H1 (cell line): ENCODE measurements around the gene TRIP11. TPM values are rescaled to one million over a fixed set of nuclear protein-coding genes. Genes with fewer than 3 reads are reported as not detected.

Source experiments
- CTCF ChIA-PET: fragments of 300-600 bp; sonication (Branson Sonifier 250); formaldehyde crosslinking; loops from one replicate; lab custom pipeline; 2021; ENCODE audit not compliant: partially characterized antibody; lab: Charles Lee
- POLR2A ChIA-PET: fragments of 300-600 bp; sonication (Branson Sonifier 250); formaldehyde crosslinking; loops from one replicate; lab custom pipeline; 2021; ENCODE audit warnings: inconsistent platforms; ENCODE audit not compliant: partially characterized antibody; lab: Charles Lee
- DNase-seq, 2 experiments: peaks; one replicate each; pipeline versions ENCODE4 v3.0.0 to v3.0.0-alpha.2; 2010 to 2022; ENCODE audit warnings: low spot score in 2 of 2, low read depth in 1 of 2, mixed read lengths in 1 of 2
- FAIRE-seq: peaks from 2 replicates; lab custom pipeline; 2011; peaks lifted over from hg19 to GRCh38; lab: Jason Lieb, UNC
- H2AFZ ChIP-seq: 2 replicates; pipeline ENCODE4 v1.8.1; 2012; ENCODE audit warnings: low read length, inconsistent platforms
- H2AK5ac ChIP-seq: 2 replicates; pipeline ENCODE4 v1.6.1; 2013; ENCODE audit warnings: low read depth, low read length
- H2BK120ac ChIP-seq: replicated peaks from 2 replicates; pipeline ENCODE3; 2013; ENCODE audit warnings: low read depth, low read length, inconsistent platforms
- H2BK12ac ChIP-seq: 2 replicates; pipeline ENCODE4 v1.6.1; 2013; ENCODE audit warnings: low read depth, low read length
- H2BK15ac ChIP-seq: 2 replicates; pipeline ENCODE4 v1.6.1; 2013; ENCODE audit warnings: low read length
- H2BK20ac ChIP-seq: 2 replicates; pipeline ENCODE4 v1.6.1; 2013; ENCODE audit warnings: low read length
- H2BK5ac ChIP-seq: 2 replicates; pipeline ENCODE4 v1.6.1; 2013; ENCODE audit warnings: low read depth, low read length
- H3K14ac ChIP-seq: 2 replicates; pipeline ENCODE4 v1.6.1; 2013; ENCODE audit warnings: inconsistent platforms; ENCODE audit not compliant: insufficient read length
- H3K18ac ChIP-seq: 2 replicates; pipeline ENCODE4 v1.6.1; 2013; ENCODE audit warnings: low read length; ENCODE audit errors: extremely low read depth
- H3K23ac ChIP-seq: 2 replicates; pipeline ENCODE4 v1.6.1; 2013; ENCODE audit warnings: inconsistent platforms; ENCODE audit not compliant: insufficient read length
- H3K23me2 ChIP-seq: 2 replicates; pipeline ENCODE4 v1.6.1; 2013; ENCODE audit warnings: low read depth, low read length
- H3K27ac ChIP-seq: 2 replicates; pipeline ENCODE4 v1.6.1; 2011; ENCODE audit warnings: low read depth, low read length, inconsistent platforms
- H3K27me3 ChIP-seq, 4 experiments: replicated peaks in 1 of 4; 1 replicate in 1 of 4; 2 replicates in 3 of 4; pipeline versions ENCODE4 v1.6.1 to v1.8.1; 2011 to 2013; ENCODE audit warnings: low read length in 3 of 4, mild to moderate bottlenecking in 3 of 4, inconsistent platforms in 2 of 4, mixed read lengths in 2 of 4, moderate library complexity in 1 of 4; ENCODE audit not compliant: control insufficient read depth in 3 of 4, insufficient read depth in 3 of 4; ENCODE audit errors: extremely low read depth in 1 of 4
- H3K36me3 ChIP-seq, 4 experiments: 2 replicates each; pipeline versions ENCODE4 v1.6.1 to v1.8.1; 2011 to 2013; ENCODE audit warnings: mild to moderate bottlenecking in 4 of 4, low read length in 3 of 4, moderate library complexity in 2 of 4, control low read depth in 1 of 4, inconsistent platforms in 1 of 4; ENCODE audit not compliant: insufficient read depth in 4 of 4, control insufficient read depth in 2 of 4
- H3K4ac ChIP-seq: replicated peaks from 2 replicates; pipeline ENCODE3; 2013; ENCODE audit warnings: low read length, low read depth, mixed read lengths, inconsistent platforms; ENCODE audit not compliant: insufficient read length
- H3K4me1 ChIP-seq, 4 experiments: replicated peaks in 1 of 4; 1 replicate in 1 of 4; 2 replicates in 3 of 4; pipeline versions ENCODE4 v1.6.1 to v1.8.1; 2011 to 2013; ENCODE audit warnings: low read length in 3 of 4, inconsistent platforms in 2 of 4, mixed read lengths in 1 of 4; ENCODE audit not compliant: insufficient read depth in 4 of 4, control insufficient read depth in 3 of 4
- H3K4me2 ChIP-seq, 2 experiments: 2 replicates each; pipeline versions ENCODE4 v1.6.1 to v1.8.1; 2011 to 2013; ENCODE audit warnings: low read depth in 2 of 2, low read length in 2 of 2, control low read depth in 1 of 2, inconsistent platforms in 1 of 2, mild to moderate bottlenecking in 1 of 2; ENCODE audit not compliant: insufficient read depth in 1 of 2
- H3K4me3 ChIP-seq, 4 experiments: fragments of 200-600, 300-600 bp in 1 of 4; sonication (generic), shearing (Covaris generic), sonication (Bioruptor Twin) in 1 of 4; 2 replicates each; pipeline versions ENCODE4 v1.5.1 to v1.8.1; 2011 to 2016; ENCODE audit warnings: low read length in 4 of 4, low read depth in 3 of 4, control low read depth in 2 of 4, inconsistent platforms in 2 of 4, mild to moderate bottlenecking in 2 of 4, mixed read lengths in 1 of 4, moderate library complexity in 1 of 4; ENCODE audit not compliant: insufficient read depth in 2 of 4; ENCODE audit errors: extremely low read depth in 1 of 4
- H3K56ac ChIP-seq: replicated peaks from 2 replicates; pipeline ENCODE3; 2013; ENCODE audit warnings: low read depth, mild to moderate bottlenecking, mixed read lengths, low read length, inconsistent platforms; ENCODE audit not compliant: insufficient read length
- H3K79me1 ChIP-seq: 2 replicates; pipeline ENCODE4 v1.6.1; 2013; ENCODE audit warnings: low read depth, low read length, control low read depth
- H3K79me2 ChIP-seq, 2 experiments: 2 replicates each; pipeline versions ENCODE4 v1.6.1 to v1.8.1; 2012 to 2013; ENCODE audit warnings: low read length in 2 of 2, mild to moderate bottlenecking in 2 of 2, inconsistent platforms in 1 of 2; ENCODE audit not compliant: insufficient read depth in 2 of 2, control insufficient read depth in 1 of 2
- H3K9ac ChIP-seq, 4 experiments: replicated peaks in 1 of 4; 1 replicate in 1 of 4; 2 replicates in 3 of 4; pipeline versions ENCODE4 v1.6.1 to v1.8.1; 2011 to 2013; ENCODE audit warnings: low read depth in 3 of 4, low read length in 3 of 4, control low read depth in 2 of 4, mild to moderate bottlenecking in 2 of 4, moderate library complexity in 2 of 4, inconsistent platforms in 1 of 4; ENCODE audit errors: extremely low read depth in 1 of 4
- H3K9me3 ChIP-seq, 2 experiments: 2 replicates each; pipeline versions ENCODE4 v1.6.1 to v1.8.1; 2012 to 2013; ENCODE audit warnings: mild to moderate bottlenecking in 2 of 2, moderate library complexity in 2 of 2, control low read depth in 1 of 2, inconsistent platforms in 1 of 2, low read depth in 1 of 2, low read length in 1 of 2, mixed read lengths in 1 of 2; ENCODE audit not compliant: insufficient read depth in 2 of 2
- H4K20me1 ChIP-seq, 2 experiments: replicated peaks in 1 of 2; 2 replicates each; pipeline versions ENCODE3 to v1.8.1; 2011 to 2013; ENCODE audit warnings: inconsistent platforms in 2 of 2, low read length in 2 of 2, mild to moderate bottlenecking in 1 of 2; ENCODE audit not compliant: insufficient read depth in 2 of 2, control insufficient read depth in 1 of 2
- H4K5ac ChIP-seq: 2 replicates; pipeline ENCODE4 v1.6.1; 2013; ENCODE audit warnings: low read length, low read depth, mixed read lengths, inconsistent platforms; ENCODE audit not compliant: insufficient read length
- H4K8ac ChIP-seq: 2 replicates; pipeline ENCODE4 v1.8.0; 2013; ENCODE audit warnings: mild to moderate bottlenecking, moderate library complexity, low read length, inconsistent platforms; ENCODE audit not compliant: insufficient read depth; ENCODE audit errors: extremely low read depth
- H4K91ac ChIP-seq: replicated peaks from 2 replicates; pipeline ENCODE3; 2013; ENCODE audit warnings: low read length, mixed read lengths, inconsistent platforms; ENCODE audit not compliant: insufficient read length
- BRCA1 ChIP-seq: IDR thresholded peaks from 2 replicates; pipeline ENCODE4 v1.6.1; 2012; ENCODE audit warnings: low read depth, low read length, improper control_type of control experiment
- CEBPB ChIP-seq: IDR thresholded peaks from 2 replicates; pipeline ENCODE4 v1.6.1; 2012; ENCODE audit warnings: low read depth, low read length
- CTBP2 ChIP-seq: IDR thresholded peaks from 2 replicates; pipeline ENCODE4 v1.7.0; 2011; ENCODE audit warnings: borderline replicate concordance, mild to moderate bottlenecking, moderate library complexity, mixed read lengths, low read length; ENCODE audit not compliant: insufficient read depth, insufficient read length
- EZH2 ChIP-seq: fragments of 200-600 bp; sonication (generic); IDR thresholded peaks from 2 replicates; pipeline ENCODE4 v1.7.1; 2012; ENCODE audit warnings: low read depth, mild to moderate bottlenecking, moderate library complexity, low read length, inconsistent platforms; ENCODE audit not compliant: severe bottlenecking
- KDM4A ChIP-seq: IDR thresholded peaks from one replicate; pipeline ENCODE4 v1.7.1; 2012; ENCODE audit warnings: low read depth, mild to moderate bottlenecking, moderate library complexity, low read length, inconsistent platforms; ENCODE audit not compliant: severe bottlenecking
- KDM5A ChIP-seq: fragments of 200-600 bp; IDR thresholded peaks from 2 replicates; pipeline ENCODE4 v1.7.1; 2012; ENCODE audit warnings: mild to moderate bottlenecking, low read length, inconsistent platforms, mixed read lengths
- MAFK ChIP-seq: IDR thresholded peaks from 2 replicates; pipeline ENCODE4 v1.6.1; 2012; ENCODE audit warnings: low read depth, mild to moderate bottlenecking, improper control_type of control experiment, low read length
- NANOG ChIP-seq: IDR thresholded peaks from 2 replicates; pipeline ENCODE4 v1.6.1; 2011; ENCODE audit warnings: low read length, low read depth, mild to moderate bottlenecking, inconsistent platforms; ENCODE audit not compliant: insufficient read depth, poor library complexity, severe bottlenecking
- PHF8 ChIP-seq: fragments of 200-600 bp; sonication (generic); conservative IDR thresholded peaks from 2 replicates; pipeline ENCODE4 v1.7.1; 2012; ENCODE audit warnings: low read depth, mild to moderate bottlenecking, inconsistent platforms, low read length, moderate library complexity
- POLR2AphosphoS5 ChIP-seq: IDR thresholded peaks from 2 replicates; pipeline ENCODE4 v1.6.1; 2011; ENCODE audit warnings: low read depth, low read length
- RAD21 ChIP-seq, 2 experiments: IDR thresholded peaks in 1 of 2; conservative IDR thresholded peaks in 1 of 2; 2 replicates each; pipeline ENCODE4 v1.6.1; 2011; ENCODE audit warnings: low read depth in 2 of 2, low read length in 2 of 2, improper control_type of control experiment in 1 of 2, inconsistent platforms in 1 of 2, mild to moderate bottlenecking in 1 of 2, moderate library complexity in 1 of 2
- SIX5 ChIP-seq: IDR thresholded peaks from 2 replicates; pipeline ENCODE4 v1.6.1; 2011; ENCODE audit warnings: mild to moderate bottlenecking, low read depth, low read length
- TAF1 ChIP-seq: IDR thresholded peaks from 2 replicates; pipeline ENCODE4 v1.6.1; 2011; ENCODE audit warnings: mild to moderate bottlenecking, low read depth, low read length
- TEAD4 ChIP-seq: IDR thresholded peaks from 2 replicates; pipeline ENCODE4 v1.6.1; 2012; ENCODE audit warnings: low read depth, low read length, inconsistent platforms, mixed read lengths
- WGBS, 2 experiments: shearing (Covaris generic) in 1 of 2; methylation state at CpG; one replicate each; pipeline versions ENCODE4 v1.1.6 to v1.1.7; 2013 to 2015; ENCODE audit warnings: low lambda C conversion rate in 2 of 2, mixed read lengths in 2 of 2, inconsistent platforms in 1 of 2, low coverage in 1 of 2, missing lambda C conversion rate in 1 of 2; ENCODE audit not compliant: insufficient replicate concordance in 2 of 2, insufficient coverage in 1 of 2, insufficient read length in 1 of 2; ENCODE audit errors: extremely low coverage in 1 of 2, missing lambda C conversion rate in 1 of 2; 5-methylcytosine and 5-hydroxymethylcytosine counted together
- polyA plus RNA-seq, 7 experiments: library from polyadenylated mRNA; depleted of rRNA in 3 of 7; stranded (reverse) in 5 of 7; unstranded in 2 of 7; fragments of >200 nt in 5 of 7; fragments of 200-250 nt in 2 of 7; gene quantifications; 1 replicate in 5 of 7; 2 replicates in 1 of 7; 4 replicates in 1 of 7; pipeline versions ENCODE4 v1.2.1 to v1.2.3, GENCODE V29; 2011 to 2013; ENCODE audit warnings: missing spikeins in 2 of 7, mixed read lengths in 2 of 7
- total RNA-seq: library from RNA; stranded (reverse); fragmentation: NEBNext Ultra II Directional; extraction: Animal tissue kit (Norgen Biotek cat#: 25700); gene quantifications from 2 replicates; pipeline ENCODE4 v1.2.1, GENCODE V29; 2021

The TRIP11 gene
- total and polyA plus RNA-seq, 2 of the 8 experiments (the other 6 are each of a cell fraction or from before 2014, with no cell fraction given), result 3.3 to 30.4 TPM

- Histone ChIP-seq H3K79me2 (no peaks in the 10 kb centered on the region), H3K56ac (no peak overlapping the region), H3K18ac (no peak overlapping the region), H4K8ac (no peak overlapping the region), H3K9ac (no peak overlapping the region), H3K27me3 (no peaks in the 10 kb centered on the region), H2AFZ (no peak overlapping the region), H4K20me1 (no peaks in the 10 kb centered on the region), H3K79me1 (no peaks in the 10 kb centered on the region), H2BK12ac (no peak overlapping the region), H3K9me3 (no peaks in the 10 kb centered on the region), H3K4ac (no peak overlapping the region), H2BK5ac (no peak overlapping the region), H4K5ac (no peak overlapping the region), H4K91ac (no peak overlapping the region), H3K23me2 (no peaks in the 10 kb centered on the region), H2BK120ac (no peak overlapping the region), H3K23ac (no peak overlapping the region), H3K27ac (no peak overlapping the region), H3K4me1 (no peaks in the 10 kb centered on the region), H3K14ac (no peak overlapping the region), H3K36me3 (no peaks in the 10 kb centered on the region), H3K4me3 (no peak overlapping the region), H2BK15ac (no peak overlapping the region), H3K4me2 (no peak overlapping the region), H2BK20ac (no peak overlapping the region), H2AK5ac (no peak overlapping the region)
- CTCF ChIA-PET, result interaction anchor here (0.6 to 1.1 kb wide), 3 partner anchors 27 to 46 kb away, joined by 3 read pairs; no protein-coding TSS in a partner anchor
- no peak for DNase-seq
- 90% methylated on average over 9 of the region's 9 CpGs; no CpG with 5 or more reads in 1 of the 2 experiments for WGBS, 2 experiments
- POLR2A ChIA-PET, result interaction anchor here (1.4 kb wide), 1 partner anchor 11 kb away, joined by 3 read pairs; no protein-coding TSS in a partner anchor
- FAIRE-seq, result no peak
- TF ChIP-seq SIX5 (no peak), TAF1 (no peak), EZH2 (no peak), PHF8 (no peak), RAD21 (IDR thresholded peaks at IDR 0.05 in 1 of 2, conservative IDR thresholded peaks at IDR 0.05 in 1 of 2; ENCODE audit: low read depth in 2 of 2, low read length in 2 of 2) (no peak), CTBP2 (no peak), KDM5A (no peak), TEAD4 (no peak), CEBPB (no peak), BRCA1 (no peak), KDM4A (no peak), POLR2AphosphoS5 (no peak), MAFK (no peak), NANOG (no peak)
Observed at GRCh38 chr14:91957876-91958313, 82.0 kb downstream of the TRIP11 start.
